ENCODE measurements around the gene ABCA9. TPM values are rescaled to one million over a fixed set of nuclear protein-coding genes. Genes with fewer than 3 reads are reported as not detected.
"Not testable (repeated sequence)": the region's sequence is repeated elsewhere in the genome, so short reads cannot be mapped to it uniquely, and the experiment has no call there.

Gene ABCA9
- total and polyA plus RNA-seq, 2 donors from 2014 or later, result 0.45 to 2.0 TPM

- intact Hi-C loops (cut with DNase I), result no loop called here
These were observed 47.6 kb downstream of the ABCA9 start for GRCh38 chr17:69012895-69013805.

DNA sequence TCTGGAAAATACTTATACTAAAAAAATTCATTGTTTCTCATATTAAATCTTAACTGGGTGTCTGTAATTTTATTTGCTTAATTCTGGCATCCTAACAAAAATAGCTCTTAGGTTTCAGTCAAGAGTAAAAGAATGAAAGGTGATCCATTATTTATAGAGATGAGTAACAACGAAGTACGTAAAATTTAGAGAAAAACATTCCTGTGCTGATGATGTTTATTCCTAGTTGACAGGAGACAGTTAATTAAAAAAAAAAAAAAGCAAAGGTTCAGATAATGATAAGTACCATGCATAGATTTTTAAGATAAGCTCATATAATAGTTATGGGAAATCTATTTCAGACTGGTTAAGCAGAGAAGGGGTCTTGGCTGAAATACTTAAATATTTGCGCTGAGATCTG, 50.8 kb downstream of the ABCA9 start:
- intact Hi-C loops (cut with DNase I), result no loop called here
- no peak for DNase-seq
- Histone ChIP-seq H3K27me3 (ENCODE audit: control insufficient read depth, insufficient read depth, low read length) (no peaks in the 10 kb centered on the region), H3K9ac (ENCODE audit: low read length in 3 of 3) (no peak overlapping the region), H3K9me3 (ENCODE audit: control insufficient read depth in 2 of 3, insufficient read depth in 1 of 3, low read length in 3 of 3) (no peaks in the 10 kb centered on the region), H3K4me1 (ENCODE audit: control insufficient read depth in 2 of 3, insufficient read depth in 2 of 3, low read depth in 1 of 3, low read length in 3 of 3) (no peaks in the 10 kb centered on the region), H3K36me3 (ENCODE audit: control insufficient read depth in 2 of 3, insufficient read depth in 3 of 3, low read length in 3 of 3) (no peaks in the 10 kb centered on the region), H3K27ac (ENCODE audit: low read depth in 2 of 2, low read length in 2 of 2) (no peak overlapping the region), H3K4me3 (ENCODE audit: low read length in 3 of 3) (no peak overlapping the region)
- FAIRE-seq, result no peak
- no peak for TF ChIP-seq CTCF (IDR thresholded peaks at IDR 0.05; ENCODE audit: borderline replicate concordance, extremely low read depth, insufficient read depth)

More at GRCh38 chr17:69012895-69013805, 47.6 kb downstream of the ABCA9 start:
- no peaks in the 10 kb centered on the region for H3K9me3 ChIP-seq (ENCODE audit: control insufficient read depth in 2 of 3, insufficient read depth in 1 of 3, low read length in 3 of 3)
- no peaks in the 10 kb centered on the region for H3K36me3 ChIP-seq (ENCODE audit: control insufficient read depth in 2 of 3, insufficient read depth in 3 of 3, low read length in 3 of 3)
- no peak overlapping the region for H3K4me3 ChIP-seq (ENCODE audit: low read length in 3 of 3)
- no peak for TF ChIP-seq CTCF (IDR thresholded peaks at IDR 0.05; ENCODE audit: borderline replicate concordance, extremely low read depth, insufficient read depth)
- DNase-seq (no peak), FAIRE-seq (no peak)
- no peak overlapping the region for H3K9ac ChIP-seq (ENCODE audit: low read length in 3 of 3)
- H3K27ac ChIP-seq (ENCODE audit: low read depth in 2 of 2, low read length in 2 of 2), result no peak overlapping the region
- H3K4me1 ChIP-seq (ENCODE audit: control insufficient read depth in 2 of 3, insufficient read depth in 2 of 3, low read depth in 1 of 3, low read length in 3 of 3), result no peaks in the 10 kb centered on the region
- no peaks in the 10 kb centered on the region for H3K27me3 ChIP-seq (ENCODE audit: control insufficient read depth, insufficient read depth, low read length)

GRCh38 chr17:69004759-69005158, 56.0 kb downstream of the ABCA9 start:
- H3K27ac ChIP-seq (ENCODE audit: low read depth in 2 of 2, low read length in 2 of 2); intact Hi-C loops (cut with DNase I); FAIRE-seq; H3K4me1 ChIP-seq (ENCODE audit: control insufficient read depth in 2 of 3, insufficient read depth in 2 of 3, low read depth in 1 of 3, low read length in 3 of 3); H3K9ac ChIP-seq (ENCODE audit: low read length in 3 of 3); H3K4me3 ChIP-seq (ENCODE audit: low read length in 3 of 3); H3K36me3 ChIP-seq (ENCODE audit: control insufficient read depth in 2 of 3, insufficient read depth in 3 of 3, low read length in 3 of 3); DNase-seq; H3K27me3 ChIP-seq (ENCODE audit: control insufficient read depth, insufficient read depth, low read length); H3K9me3 ChIP-seq (ENCODE audit: control insufficient read depth in 2 of 3, insufficient read depth in 1 of 3, low read length in 3 of 3): not testable (repeated sequence)

GRCh38 chr17:68999743-69000142, 61.0 kb downstream of the ABCA9 start:
- H3K9ac ChIP-seq (ENCODE audit: low read length in 3 of 3); H3K4me1 ChIP-seq (ENCODE audit: control insufficient read depth in 2 of 3, insufficient read depth in 2 of 3, low read depth in 1 of 3, low read length in 3 of 3); H3K9me3 ChIP-seq (ENCODE audit: control insufficient read depth in 2 of 3, insufficient read depth in 1 of 3, low read length in 3 of 3); H3K27me3 ChIP-seq (ENCODE audit: control insufficient read depth, insufficient read depth, low read length); H3K27ac ChIP-seq (ENCODE audit: low read depth in 2 of 2, low read length in 2 of 2); FAIRE-seq; H3K36me3 ChIP-seq (ENCODE audit: control insufficient read depth in 2 of 3, insufficient read depth in 3 of 3, low read length in 3 of 3); intact Hi-C loops (cut with DNase I); H3K4me3 ChIP-seq (ENCODE audit: low read length in 3 of 3); DNase-seq: not testable (repeated sequence)
